ENCODE data around the gene PIGU.

The PIGU gene

DNA sequence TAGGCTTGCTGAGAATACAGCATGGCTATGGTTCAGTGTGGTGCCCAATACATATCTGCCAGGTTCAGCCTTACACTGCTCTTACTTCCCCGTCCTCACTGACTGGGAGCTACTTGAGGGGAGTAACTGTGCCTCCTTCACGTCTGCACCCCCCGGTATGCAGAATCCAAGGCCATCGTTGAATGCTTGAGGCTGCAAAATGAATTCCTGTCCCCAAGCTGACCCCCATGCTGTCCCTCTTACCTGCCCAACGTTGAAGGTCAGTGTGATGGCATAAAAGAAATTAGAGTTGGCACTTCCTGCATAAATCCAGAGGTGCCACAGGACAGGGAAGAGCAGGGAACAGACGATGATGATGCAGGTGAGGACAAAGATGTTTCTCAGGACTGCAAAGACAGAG, 102.0 kb downstream of the PIGU start:
- no peak overlapping the region for H3K23ac ChIP-seq (ENCODE audit: low read length)
- H3K4me1 ChIP-seq (ENCODE audit: control insufficient read depth, low read depth, low read length), result no peaks in the 10 kb centered on the region
- H3K56ac ChIP-seq (ENCODE audit: low read length), result no peak overlapping the region
- no peak overlapping the region for H3K4ac ChIP-seq (ENCODE audit: low read depth, low read length)
- no peak overlapping the region for H2BK120ac ChIP-seq (ENCODE audit: low read depth, low read length)
- no peaks in the 10 kb centered on the region for H3K36me3 ChIP-seq (ENCODE audit: control insufficient read depth, insufficient read depth, low read length)
- H3K79me2 ChIP-seq (ENCODE audit: control insufficient read depth, insufficient read depth, low read length), result no peaks in the 10 kb centered on the region
- no peak overlapping the region for H4K8ac ChIP-seq (ENCODE audit: low read depth, low read length)
- H3K4me3 ChIP-seq (ENCODE audit: low read length), result no peak overlapping the region
- no peaks in the 10 kb centered on the region for H3K27me3 ChIP-seq (ENCODE audit: insufficient read depth, low read length, poor library complexity)
- no peak overlapping the region for H2BK15ac ChIP-seq (replicated peaks; ENCODE audit: low read depth)
- no peak overlapping the region for H3K9ac ChIP-seq (ENCODE audit: low read length)
- H3K4me2 ChIP-seq (ENCODE audit: low read length), result no peak overlapping the region
- no peak overlapping the region for H3K27ac ChIP-seq (ENCODE audit: low read depth, low read length)
- no peak overlapping the region for H2AK5ac ChIP-seq (ENCODE audit: low read length)
- DNase-seq, result no peak
- H4K5ac ChIP-seq (ENCODE audit: low read length), result no peak overlapping the region
- H3K18ac ChIP-seq (ENCODE audit: low read length), result no peak overlapping the region
- no CpG with 5 or more reads among the region's 6 CpGs for WGBS (ENCODE audit: extremely low coverage, insufficient coverage, low lambda C conversion rate)
- H2BK5ac ChIP-seq (ENCODE audit: low read length), result no peak overlapping the region
- no peaks in the 10 kb centered on the region for H3K79me1 ChIP-seq (ENCODE audit: low read length)

DNA sequence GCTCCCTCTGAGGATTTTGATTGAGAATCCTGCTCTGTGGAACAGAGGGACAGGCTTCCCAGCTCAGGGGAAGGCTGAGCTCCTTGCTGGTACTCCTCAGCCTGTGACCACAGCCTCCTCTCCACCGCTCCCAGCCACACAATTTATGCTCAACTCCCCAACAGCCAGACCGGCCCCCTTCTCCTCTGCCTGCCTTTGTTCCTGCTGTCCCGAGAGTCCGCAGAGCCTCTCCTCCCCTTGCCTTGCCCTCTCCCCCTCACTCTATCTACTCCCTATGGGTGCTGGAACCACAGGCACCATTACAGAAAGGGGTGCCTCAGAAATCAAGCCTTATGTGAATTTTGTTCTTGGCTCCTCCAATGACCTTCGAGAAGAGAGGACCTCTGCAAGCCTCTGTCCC, 102.5 kb downstream of the PIGU start:
- no peaks in the 10 kb centered on the region for H3K4me1 ChIP-seq (ENCODE audit: control insufficient read depth, low read depth, low read length)
- H3K56ac ChIP-seq (ENCODE audit: low read length), result no peak overlapping the region
- no peaks in the 10 kb centered on the region for H3K79me2 ChIP-seq (ENCODE audit: control insufficient read depth, insufficient read depth, low read length)
- H2BK120ac ChIP-seq (ENCODE audit: low read depth, low read length), result no peak overlapping the region
- H2BK5ac ChIP-seq (ENCODE audit: low read length), result no peak overlapping the region
- H3K4me3 ChIP-seq (ENCODE audit: low read length), result no peak overlapping the region
- no peak overlapping the region for H4K8ac ChIP-seq (ENCODE audit: low read depth, low read length)
- no peak overlapping the region for H3K4ac ChIP-seq (ENCODE audit: low read depth, low read length)
- no peak overlapping the region for H2AK5ac ChIP-seq (ENCODE audit: low read length)
- H4K5ac ChIP-seq (ENCODE audit: low read length), result no peak overlapping the region
- H3K4me2 ChIP-seq (ENCODE audit: low read length), result no peak overlapping the region
- H3K23ac ChIP-seq (ENCODE audit: low read length), result no peak overlapping the region
- no peaks in the 10 kb centered on the region for H3K27me3 ChIP-seq (ENCODE audit: insufficient read depth, low read length, poor library complexity)
- no peak for DNase-seq
- no peak overlapping the region for H2BK15ac ChIP-seq (replicated peaks; ENCODE audit: low read depth)
- no peak overlapping the region for H3K18ac ChIP-seq (ENCODE audit: low read length)
- H3K9ac ChIP-seq (ENCODE audit: low read length), result no peak overlapping the region
- H3K27ac ChIP-seq (ENCODE audit: low read depth, low read length), result no peak overlapping the region
- H3K36me3 ChIP-seq (ENCODE audit: control insufficient read depth, insufficient read depth, low read length), result no peaks in the 10 kb centered on the region
- WGBS (ENCODE audit: extremely low coverage, insufficient coverage, low lambda C conversion rate), result no CpG with 5 or more reads among the region's 5 CpGs
- no peaks in the 10 kb centered on the region for H3K79me1 ChIP-seq (ENCODE audit: low read length)

DNA sequence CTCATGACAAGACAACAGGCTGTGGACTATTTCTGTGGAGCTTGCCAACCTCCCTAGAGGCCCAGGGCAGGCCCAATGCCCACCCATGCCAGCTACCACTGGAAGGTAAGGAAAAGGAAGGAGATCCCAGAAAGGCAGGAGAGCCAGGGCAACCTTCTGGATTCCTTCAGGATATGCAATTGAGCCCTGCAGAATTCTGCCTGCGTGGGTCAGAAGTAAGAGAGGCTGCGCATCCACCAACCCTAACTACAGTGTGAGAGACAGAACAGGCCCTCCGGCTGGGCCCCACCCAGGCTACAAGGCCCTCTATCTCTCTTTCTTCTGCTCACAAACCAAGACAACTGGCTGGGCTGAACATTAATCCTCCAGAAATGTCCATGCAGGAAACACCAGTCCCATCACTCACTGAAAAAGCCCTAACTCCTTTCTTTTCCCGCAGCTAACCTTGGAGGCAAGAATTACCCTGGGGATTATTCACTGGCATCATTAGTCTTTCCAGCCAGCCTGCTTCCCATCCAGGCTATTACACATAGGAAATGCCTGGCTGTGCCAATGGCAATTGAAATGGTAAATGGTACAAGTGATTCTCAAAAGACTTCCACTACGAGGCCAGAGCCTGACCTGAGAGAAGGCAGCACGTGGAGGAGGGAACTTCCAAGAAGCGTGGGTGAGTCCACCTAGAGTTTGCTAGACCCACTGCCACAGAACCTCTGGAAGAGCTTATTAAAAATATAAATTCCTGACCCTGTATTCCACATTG, 103.2 kb downstream of the PIGU start:
- Histone ChIP-seq H2BK15ac (replicated peaks; ENCODE audit: low read depth) (no peak overlapping the region), H3K4ac (ENCODE audit: low read depth, low read length) (no peak overlapping the region), H3K18ac (ENCODE audit: low read length) (no peak overlapping the region), H3K36me3 (ENCODE audit: control insufficient read depth, insufficient read depth, low read length) (no peaks in the 10 kb centered on the region), H3K27me3 (ENCODE audit: insufficient read depth, low read length, poor library complexity) (no peaks in the 10 kb centered on the region), H2BK120ac (ENCODE audit: low read depth, low read length) (no peak overlapping the region), H3K79me1 (ENCODE audit: low read length) (no peaks in the 10 kb centered on the region), H3K27ac (ENCODE audit: low read depth, low read length) (no peak overlapping the region), H4K5ac (ENCODE audit: low read length) (no peak overlapping the region), H3K4me2 (ENCODE audit: low read length) (no peak overlapping the region), H3K79me2 (ENCODE audit: control insufficient read depth, insufficient read depth, low read length) (no peaks in the 10 kb centered on the region), H3K9ac (ENCODE audit: low read length) (no peak overlapping the region), H2AK5ac (ENCODE audit: low read length) (no peak overlapping the region), H4K8ac (ENCODE audit: low read depth, low read length) (no peak overlapping the region), H3K4me3 (ENCODE audit: low read length) (no peak overlapping the region), H2BK5ac (ENCODE audit: low read length) (no peak overlapping the region), H3K4me1 (ENCODE audit: control insufficient read depth, low read depth, low read length) (no peaks in the 10 kb centered on the region), H3K56ac (ENCODE audit: low read length) (no peak overlapping the region), H3K23ac (ENCODE audit: low read length) (no peak overlapping the region)
- DNase-seq, result no peak
- no CpG with 5 or more reads among the region's 7 CpGs for WGBS (ENCODE audit: extremely low coverage, insufficient coverage, low lambda C conversion rate)

DNA sequence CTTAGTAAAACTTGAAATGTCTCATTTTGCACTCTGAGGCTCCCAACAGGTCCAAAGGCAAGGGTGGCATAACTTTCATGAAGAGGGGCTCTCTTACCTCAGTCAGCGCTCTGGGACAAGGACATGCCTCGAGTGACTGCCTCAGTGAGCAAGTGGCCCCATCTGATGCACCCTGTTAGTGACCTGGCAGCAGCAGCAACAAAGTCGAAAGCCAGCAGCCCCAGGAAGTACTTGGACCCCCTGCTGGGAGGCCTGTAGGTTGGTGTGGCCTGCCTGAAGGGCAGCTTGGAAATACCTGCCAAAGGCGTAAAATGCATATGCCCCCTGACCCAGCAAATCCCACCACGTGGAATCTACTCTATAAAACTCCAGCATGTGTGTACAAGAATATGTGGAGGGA, 105.1 kb downstream of the PIGU start:
- Histone ChIP-seq H3K79me2 (ENCODE audit: control insufficient read depth, insufficient read depth, low read length) (no peaks in the 10 kb centered on the region), H2BK15ac (replicated peaks; ENCODE audit: low read depth) (no peak overlapping the region), H2BK5ac (ENCODE audit: low read length) (no peak overlapping the region), H3K27ac (ENCODE audit: low read depth, low read length) (no peak overlapping the region), H2BK120ac (ENCODE audit: low read depth, low read length) (no peak overlapping the region), H4K8ac (ENCODE audit: low read depth, low read length) (no peak overlapping the region), H3K4ac (ENCODE audit: low read depth, low read length) (no peak overlapping the region), H3K4me2 (ENCODE audit: low read length) (no peak overlapping the region), H3K27me3 (ENCODE audit: insufficient read depth, low read length, poor library complexity) (no peaks in the 10 kb centered on the region), H3K23ac (ENCODE audit: low read length) (no peak overlapping the region), H3K4me1 (ENCODE audit: control insufficient read depth, low read depth, low read length) (no peaks in the 10 kb centered on the region), H3K4me3 (ENCODE audit: low read length) (no peak overlapping the region), H2AK5ac (ENCODE audit: low read length) (no peak overlapping the region), H3K36me3 (ENCODE audit: control insufficient read depth, insufficient read depth, low read length) (no peaks in the 10 kb centered on the region), H3K9ac (ENCODE audit: low read length) (no peak overlapping the region), H3K79me1 (ENCODE audit: low read length) (no peaks in the 10 kb centered on the region), H3K56ac (ENCODE audit: low read length) (no peak overlapping the region), H4K5ac (ENCODE audit: low read length) (no peak overlapping the region), H3K18ac (ENCODE audit: low read length) (no peak overlapping the region)
- peak; percentile 30 for DNase-seq
- WGBS (ENCODE audit: extremely low coverage, insufficient coverage, low lambda C conversion rate), result no CpG with 5 or more reads among the region's 5 CpGs

DNA sequence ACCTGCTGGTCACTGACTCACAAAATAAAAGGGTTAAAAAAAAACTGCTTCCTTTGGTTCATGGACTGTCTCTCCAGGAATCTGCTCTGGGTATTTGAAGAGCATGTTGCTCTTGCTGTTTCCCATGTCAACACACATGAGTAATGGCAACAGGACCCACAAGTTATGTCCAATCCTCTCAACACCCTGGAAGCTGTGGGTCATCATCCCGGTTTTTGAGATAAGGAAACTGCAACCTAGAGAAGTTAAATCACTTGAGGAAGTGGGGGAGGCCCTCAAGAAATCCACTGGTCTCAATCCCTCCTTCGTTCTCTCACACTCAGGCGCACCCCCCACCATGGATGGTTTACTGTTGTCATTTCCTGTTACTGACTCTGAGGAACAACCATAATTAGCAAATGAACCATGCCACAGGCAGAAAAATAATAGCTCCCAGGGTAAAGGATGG, 106.0 kb downstream of the PIGU start:
- Histone ChIP-seq H2BK5ac (ENCODE audit: low read length) (no peak overlapping the region), H2BK120ac (ENCODE audit: low read depth, low read length) (no peak overlapping the region), H4K8ac (ENCODE audit: low read depth, low read length) (no peak overlapping the region), H3K36me3 (ENCODE audit: control insufficient read depth, insufficient read depth, low read length) (no peaks in the 10 kb centered on the region), H2AK5ac (ENCODE audit: low read length) (no peak overlapping the region), H3K4me1 (ENCODE audit: control insufficient read depth, low read depth, low read length) (no peaks in the 10 kb centered on the region), H3K79me1 (ENCODE audit: low read length) (no peaks in the 10 kb centered on the region), H3K27ac (ENCODE audit: low read depth, low read length) (no peak overlapping the region), H4K5ac (ENCODE audit: low read length) (no peak overlapping the region), H3K4me3 (ENCODE audit: low read length) (no peak overlapping the region), H3K23ac (ENCODE audit: low read length) (no peak overlapping the region), H3K79me2 (ENCODE audit: control insufficient read depth, insufficient read depth, low read length) (no peaks in the 10 kb centered on the region), H3K9ac (ENCODE audit: low read length) (no peak overlapping the region), H2BK15ac (replicated peaks; ENCODE audit: low read depth) (no peak overlapping the region), H3K4ac (ENCODE audit: low read depth, low read length) (no peak overlapping the region), H3K4me2 (ENCODE audit: low read length) (no peak overlapping the region), H3K56ac (ENCODE audit: low read length) (no peak overlapping the region), H3K18ac (ENCODE audit: low read length) (no peak overlapping the region), H3K27me3 (ENCODE audit: insufficient read depth, low read length, poor library complexity) (no peaks in the 10 kb centered on the region)
- WGBS (ENCODE audit: extremely low coverage, insufficient coverage, low lambda C conversion rate), result no CpG with 5 or more reads among the region's 3 CpGs
- peak; percentile 19 for DNase-seq

DNA sequence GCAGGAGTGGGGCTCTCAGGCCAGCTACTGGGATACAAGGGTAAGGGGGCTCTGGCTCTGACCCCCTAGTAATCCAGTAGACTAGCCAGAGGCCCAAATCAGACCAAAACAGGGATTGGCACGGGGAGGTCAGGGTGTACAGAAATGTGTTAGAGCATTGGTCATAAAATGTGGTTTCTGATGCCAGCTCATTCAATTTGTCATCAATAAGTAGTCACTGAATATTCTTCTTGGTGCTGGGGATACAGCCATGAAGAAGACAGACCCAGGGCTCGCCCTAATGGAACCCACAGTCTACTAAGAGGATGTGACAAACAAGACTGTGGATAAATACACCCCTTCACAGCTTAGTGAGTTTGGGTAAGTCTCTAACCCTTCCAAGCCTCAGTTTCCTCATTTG, 107.3 kb downstream of the PIGU start:
- Histone ChIP-seq H3K56ac (ENCODE audit: low read length) (no peak overlapping the region), H3K79me2 (ENCODE audit: control insufficient read depth, insufficient read depth, low read length) (no peaks in the 10 kb centered on the region), H3K79me1 (ENCODE audit: low read length) (no peaks in the 10 kb centered on the region), H2AK5ac (ENCODE audit: low read length) (no peak overlapping the region), H3K36me3 (ENCODE audit: control insufficient read depth, insufficient read depth, low read length) (peaks cover 1% of the 10 kb centered on the region), H3K27ac (ENCODE audit: low read depth, low read length) (no peak overlapping the region), H3K4me3 (ENCODE audit: low read length) (no peak overlapping the region), H2BK5ac (ENCODE audit: low read length) (no peak overlapping the region), H4K8ac (ENCODE audit: low read depth, low read length) (no peak overlapping the region), H3K27me3 (ENCODE audit: insufficient read depth, low read length, poor library complexity) (no peaks in the 10 kb centered on the region), H3K23ac (ENCODE audit: low read length) (no peak overlapping the region), H3K9ac (ENCODE audit: low read length) (no peak overlapping the region), H3K4me1 (ENCODE audit: control insufficient read depth, low read depth, low read length) (no peaks in the 10 kb centered on the region), H4K5ac (ENCODE audit: low read length) (no peak overlapping the region), H3K4me2 (ENCODE audit: low read length) (no peak overlapping the region), H2BK15ac (replicated peaks; ENCODE audit: low read depth) (no peak overlapping the region), H3K4ac (ENCODE audit: low read depth, low read length) (no peak overlapping the region), H2BK120ac (ENCODE audit: low read depth, low read length) (no peak overlapping the region), H3K18ac (ENCODE audit: low read length) (no peak overlapping the region)
- DNase-seq, result no peak
- WGBS (ENCODE audit: extremely low coverage, insufficient coverage, low lambda C conversion rate), result no CpG with 5 or more reads among the region's 2 CpGs

Measured in mesendoderm (in vitro differentiated cells).